ENCODE results near the gene TEX12.
A peak's percentile ranks its signal among the peaks of the same experiment; 100 is the strongest.
"Not testable (repeated sequence)": the region's sequence is repeated elsewhere in the genome, so short reads cannot be mapped to it uniquely, and the experiment has no call there.

TEX12 gene

DNA sequence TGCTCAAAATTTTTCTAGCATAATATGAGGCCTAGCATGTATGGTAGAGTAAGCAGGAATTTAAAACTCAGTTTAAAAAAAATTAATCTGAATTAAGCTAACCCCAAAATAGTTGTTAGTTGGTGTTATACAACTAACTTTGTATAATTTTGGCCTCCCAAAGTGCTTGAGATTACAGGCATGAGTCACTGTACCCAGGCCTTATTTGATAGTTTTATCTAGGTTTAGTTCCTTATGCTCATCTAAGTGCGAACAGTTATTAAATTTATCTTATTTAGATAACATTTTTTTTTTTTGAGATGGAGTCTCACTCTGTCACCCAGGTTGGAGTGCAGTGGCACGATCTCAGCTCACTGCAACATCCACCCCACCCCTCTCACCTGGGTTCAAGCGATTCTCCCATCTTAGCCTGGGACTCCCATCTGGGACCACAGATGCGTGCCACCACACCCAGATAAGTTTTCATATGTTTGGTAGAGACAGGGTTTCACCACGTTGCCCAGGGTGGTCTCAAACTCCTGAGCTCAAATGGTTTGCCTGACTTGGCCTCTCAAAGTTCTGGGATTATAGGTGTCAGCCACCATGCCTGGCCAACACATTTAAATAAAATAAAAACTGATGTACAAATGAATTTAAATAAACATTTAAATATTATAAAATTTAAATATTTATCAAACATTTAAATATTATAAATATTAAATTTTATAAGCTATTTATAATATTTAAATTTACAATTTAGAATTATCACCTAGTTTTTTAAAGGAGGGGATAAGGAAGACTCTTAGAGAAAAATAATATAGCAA lies 10.8 kb upstream of the TEX12 start:
- no peaks in the 10 kb centered on the region for H3K27me3 ChIP-seq (ENCODE audit: control insufficient read depth in 1 of 2, insufficient read depth in 2 of 2, low read length in 2 of 2)
- H3K27ac ChIP-seq (ENCODE audit: low read length), result no peak overlapping the region
- no peak overlapping the region for H3K4me3 ChIP-seq (ENCODE audit: low read length in 2 of 2)
- no peaks in the 10 kb centered on the region for H3K9me3 ChIP-seq (ENCODE audit: control insufficient read depth in 2 of 2, low read length in 2 of 2)
- H3K9ac ChIP-seq (ENCODE audit: low read length in 2 of 2), result no peak overlapping the region
- H3K4me1 ChIP-seq (ENCODE audit: control insufficient read depth, insufficient read depth, low read length), result no peaks in the 10 kb centered on the region
- no peaks in the 10 kb centered on the region for H3K36me3 ChIP-seq (ENCODE audit: control insufficient read depth in 2 of 2, insufficient read depth in 2 of 2, low read length in 2 of 2)

- Histone ChIP-seq H3K4me1 (ENCODE audit: control insufficient read depth, insufficient read depth, low read length) (no peaks in the 10 kb centered on the region), H3K9ac (ENCODE audit: low read length in 2 of 2) (no peak overlapping the region), H3K9me3 (ENCODE audit: control insufficient read depth in 2 of 2, low read length in 2 of 2) (no peaks in the 10 kb centered on the region), H3K4me3 (ENCODE audit: low read length in 2 of 2) (no peak overlapping the region), H3K27ac (ENCODE audit: low read length) (no peak overlapping the region), H3K36me3 (ENCODE audit: control insufficient read depth in 2 of 2, insufficient read depth in 2 of 2, low read length in 2 of 2) (no peaks in the 10 kb centered on the region), H3K27me3 (ENCODE audit: control insufficient read depth in 1 of 2, insufficient read depth in 2 of 2, low read length in 2 of 2) (no peaks in the 10 kb centered on the region)
Measured at GRCh38 chr11:112156956-112157766, 10.0 kb upstream of the TEX12 start.

DNA sequence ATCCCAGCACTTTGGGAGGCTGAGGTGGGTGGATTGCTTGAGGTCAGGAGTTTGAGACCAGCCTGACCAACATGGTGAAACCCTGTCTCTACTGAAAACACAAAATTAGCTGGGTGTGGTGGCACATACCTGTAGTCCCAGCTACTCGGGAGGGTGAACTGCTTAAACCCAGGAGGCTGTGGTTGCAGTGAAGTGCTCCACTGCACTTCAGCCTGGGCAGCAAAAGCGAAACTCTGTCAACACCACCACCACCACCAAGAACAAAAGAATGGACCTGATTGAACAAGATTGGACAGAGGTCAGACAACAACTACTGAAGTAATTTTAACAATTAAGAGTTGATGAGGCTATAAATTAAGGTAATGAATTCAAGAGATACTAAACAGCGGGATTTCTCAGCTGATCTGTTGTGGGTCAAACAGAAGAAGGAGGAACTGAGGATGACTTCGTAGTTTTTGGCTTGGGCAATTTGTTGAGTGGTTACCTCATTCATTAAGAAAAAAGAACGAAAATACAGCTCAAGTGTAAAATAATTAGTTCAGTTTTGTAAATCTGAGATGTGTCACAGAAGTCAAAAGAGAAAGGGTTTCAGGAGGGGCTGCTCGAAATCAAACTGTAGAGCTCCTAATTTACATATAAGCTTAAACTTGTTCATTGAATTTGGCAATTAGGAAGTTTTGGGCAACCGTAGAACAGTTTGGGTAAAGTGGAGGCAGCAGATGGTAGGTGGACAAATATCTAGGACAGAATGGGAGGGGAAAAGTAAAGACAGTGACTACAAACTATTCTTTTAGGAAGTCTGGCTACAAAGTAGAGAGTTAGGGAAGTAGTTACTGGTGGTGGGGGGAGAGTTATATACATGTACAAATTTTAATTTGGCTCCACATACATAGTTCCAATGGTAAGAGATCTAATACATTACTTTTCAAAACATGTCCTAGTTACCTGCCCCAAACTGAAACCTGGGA lies 7.8 kb upstream of the TEX12 start:
- H3K4me3 ChIP-seq (ENCODE audit: low read length in 2 of 2), result no peak overlapping the region
- no peaks in the 10 kb centered on the region for H3K9me3 ChIP-seq (ENCODE audit: control insufficient read depth in 2 of 2, low read length in 2 of 2)
- H3K27me3 ChIP-seq (ENCODE audit: control insufficient read depth in 1 of 2, insufficient read depth in 2 of 2, low read length in 2 of 2), result no peaks in the 10 kb centered on the region
- no peaks in the 10 kb centered on the region for H3K36me3 ChIP-seq (ENCODE audit: control insufficient read depth in 2 of 2, insufficient read depth in 2 of 2, low read length in 2 of 2)
- no peaks in the 10 kb centered on the region for H3K4me1 ChIP-seq (ENCODE audit: control insufficient read depth, insufficient read depth, low read length)
- H3K9ac ChIP-seq (ENCODE audit: low read length in 2 of 2), result no peak overlapping the region
- no peak overlapping the region for H3K27ac ChIP-seq (ENCODE audit: low read length)

DNA sequence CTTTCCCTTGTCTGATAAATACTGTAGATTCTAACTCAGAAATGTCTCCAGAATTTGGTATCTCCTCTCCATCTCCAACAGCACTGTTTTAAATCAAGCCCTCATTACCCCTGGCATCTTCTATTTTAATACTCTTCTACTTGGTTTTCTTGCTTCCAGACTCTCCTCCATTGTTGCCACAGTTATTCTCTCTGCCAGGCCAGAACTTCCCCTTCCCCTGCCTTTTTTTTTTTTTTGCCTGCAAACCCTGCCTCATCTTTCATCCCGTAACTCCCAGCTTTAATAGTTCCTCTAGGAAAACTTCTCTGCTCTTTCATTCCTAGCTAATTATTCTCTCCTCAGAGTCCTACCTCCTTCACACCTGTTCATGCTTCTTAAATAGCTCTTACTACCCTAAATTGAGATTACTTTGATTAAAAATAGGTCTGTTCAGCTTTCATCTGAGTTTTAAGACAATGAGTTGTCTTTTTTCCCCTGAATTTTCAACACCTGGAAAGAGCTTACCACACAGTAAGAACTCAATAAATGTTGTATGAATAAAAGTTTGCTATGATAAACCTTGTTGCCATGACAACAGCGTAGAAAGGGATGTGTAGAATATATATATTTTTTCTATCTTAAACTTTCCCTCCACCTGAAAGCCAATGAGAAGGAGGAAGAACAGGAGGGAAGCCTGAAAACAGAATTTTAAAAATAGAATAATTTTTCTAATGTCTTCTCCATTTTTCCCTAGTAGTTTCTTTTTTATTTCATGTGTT lies 6.9 kb upstream of the TEX12 start:
- H3K27me3 ChIP-seq (ENCODE audit: control insufficient read depth in 1 of 2, insufficient read depth in 2 of 2, low read length in 2 of 2), result no peaks in the 10 kb centered on the region
- H3K27ac ChIP-seq (ENCODE audit: low read length), result no peak overlapping the region
- no peak overlapping the region for H3K4me3 ChIP-seq (ENCODE audit: low read length in 2 of 2)
- H3K36me3 ChIP-seq (ENCODE audit: control insufficient read depth in 2 of 2, insufficient read depth in 2 of 2, low read length in 2 of 2), result no peaks in the 10 kb centered on the region
- no peaks in the 10 kb centered on the region for H3K9me3 ChIP-seq (ENCODE audit: control insufficient read depth in 2 of 2, low read length in 2 of 2)
- H3K4me1 ChIP-seq (ENCODE audit: control insufficient read depth, insufficient read depth, low read length), result no peaks in the 10 kb centered on the region
- no peak overlapping the region for H3K9ac ChIP-seq (ENCODE audit: low read length in 2 of 2)

DNA sequence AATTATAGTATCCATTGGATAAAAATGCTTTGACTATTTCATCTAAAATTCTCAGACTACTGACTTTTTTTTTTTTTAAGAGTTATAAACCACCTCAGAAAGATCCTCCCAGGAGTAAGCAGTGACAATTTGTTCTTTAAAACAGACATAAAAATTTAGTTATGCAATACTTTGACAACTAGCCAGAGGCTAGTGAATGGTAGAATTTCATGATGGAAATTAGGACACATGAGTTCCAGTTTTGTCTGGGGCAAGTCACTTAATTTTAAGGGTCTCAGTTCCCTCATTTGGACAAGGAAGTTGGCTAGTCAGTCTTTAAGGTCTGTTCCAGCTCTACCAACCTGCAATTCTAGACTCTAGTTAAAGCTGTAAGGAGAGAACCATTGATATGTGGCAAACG lies 6.2 kb upstream of the TEX12 start:
- Histone ChIP-seq H3K36me3 (ENCODE audit: control insufficient read depth in 2 of 2, insufficient read depth in 2 of 2, low read length in 2 of 2) (no peaks in the 10 kb centered on the region), H3K27me3 (ENCODE audit: control insufficient read depth in 1 of 2, insufficient read depth in 2 of 2, low read length in 2 of 2) (no peaks in the 10 kb centered on the region), H3K27ac (ENCODE audit: low read length) (no peak overlapping the region), H3K9me3 (ENCODE audit: control insufficient read depth in 2 of 2, low read length in 2 of 2) (no peaks in the 10 kb centered on the region), H3K4me3 (ENCODE audit: low read length in 2 of 2) (no peak overlapping the region), H3K4me1 (ENCODE audit: control insufficient read depth, insufficient read depth, low read length) (no peaks in the 10 kb centered on the region), H3K9ac (ENCODE audit: low read length in 2 of 2) (no peak overlapping the region)

- not testable (repeated sequence) for H3K9me3 ChIP-seq (ENCODE audit: control insufficient read depth in 2 of 2, low read length in 2 of 2); H3K36me3 ChIP-seq (ENCODE audit: control insufficient read depth in 2 of 2, insufficient read depth in 2 of 2, low read length in 2 of 2); H3K27ac ChIP-seq (ENCODE audit: low read length); H3K4me3 ChIP-seq (ENCODE audit: low read length in 2 of 2); H3K4me1 ChIP-seq (ENCODE audit: control insufficient read depth, insufficient read depth, low read length); H3K27me3 ChIP-seq (ENCODE audit: control insufficient read depth in 1 of 2, insufficient read depth in 2 of 2, low read length in 2 of 2); H3K9ac ChIP-seq (ENCODE audit: low read length in 2 of 2)
Measured at GRCh38 chr11:112162200-112162599, 5.0 kb upstream of the TEX12 start.

DNA sequence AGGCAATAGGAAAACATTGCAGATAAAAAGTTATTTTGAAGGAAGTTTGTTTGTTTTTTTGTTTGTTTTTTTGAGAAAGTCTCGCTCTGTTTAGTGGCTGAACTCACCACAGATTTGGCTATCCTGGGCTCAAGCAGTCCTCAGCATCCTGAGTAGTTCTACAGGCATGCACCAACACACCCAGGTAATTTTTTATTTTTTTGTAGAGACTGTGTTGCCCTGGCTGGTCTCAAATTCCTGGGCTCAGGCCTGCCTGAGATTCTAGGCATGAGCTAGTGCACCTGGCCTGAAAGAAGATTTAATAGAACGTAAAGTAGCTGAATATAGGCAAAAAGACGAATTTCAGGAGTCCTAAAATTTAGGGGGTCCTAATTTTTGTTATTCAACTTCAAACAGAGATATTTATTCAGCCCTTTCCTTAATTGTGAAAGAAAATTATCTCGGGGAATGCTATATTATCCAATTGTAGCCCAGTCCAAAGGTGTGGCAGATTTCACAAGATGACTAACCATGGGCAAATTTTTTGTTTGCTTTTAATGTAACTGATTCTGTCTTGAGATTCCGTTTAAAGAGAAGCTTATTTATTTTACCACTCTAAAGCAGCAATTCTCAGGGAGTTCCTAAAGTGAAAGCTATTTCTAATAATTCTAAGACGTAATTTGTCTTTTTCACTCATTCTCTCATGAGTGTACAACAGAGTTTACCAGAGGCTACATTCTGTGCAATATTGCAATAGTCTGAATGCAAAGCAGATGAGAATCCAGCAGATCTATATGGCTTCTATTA lies 4.2 kb upstream of the TEX12 start:
- H3K27ac ChIP-seq (ENCODE audit: low read length), result no peak overlapping the region
- no peaks in the 10 kb centered on the region for H3K4me1 ChIP-seq (ENCODE audit: control insufficient read depth, insufficient read depth, low read length)
- H3K27me3 ChIP-seq (ENCODE audit: control insufficient read depth in 1 of 2, insufficient read depth in 2 of 2, low read length in 2 of 2), result no peaks in the 10 kb centered on the region
- no peaks in the 10 kb centered on the region for H3K36me3 ChIP-seq (ENCODE audit: control insufficient read depth in 2 of 2, insufficient read depth in 2 of 2, low read length in 2 of 2)
- H3K4me3 ChIP-seq (ENCODE audit: low read length in 2 of 2), result no peak overlapping the region
- no peaks in the 10 kb centered on the region for H3K9me3 ChIP-seq (ENCODE audit: control insufficient read depth in 2 of 2, low read length in 2 of 2)
- H3K9ac ChIP-seq (ENCODE audit: low read length in 2 of 2), result no peak overlapping the region

DNA sequence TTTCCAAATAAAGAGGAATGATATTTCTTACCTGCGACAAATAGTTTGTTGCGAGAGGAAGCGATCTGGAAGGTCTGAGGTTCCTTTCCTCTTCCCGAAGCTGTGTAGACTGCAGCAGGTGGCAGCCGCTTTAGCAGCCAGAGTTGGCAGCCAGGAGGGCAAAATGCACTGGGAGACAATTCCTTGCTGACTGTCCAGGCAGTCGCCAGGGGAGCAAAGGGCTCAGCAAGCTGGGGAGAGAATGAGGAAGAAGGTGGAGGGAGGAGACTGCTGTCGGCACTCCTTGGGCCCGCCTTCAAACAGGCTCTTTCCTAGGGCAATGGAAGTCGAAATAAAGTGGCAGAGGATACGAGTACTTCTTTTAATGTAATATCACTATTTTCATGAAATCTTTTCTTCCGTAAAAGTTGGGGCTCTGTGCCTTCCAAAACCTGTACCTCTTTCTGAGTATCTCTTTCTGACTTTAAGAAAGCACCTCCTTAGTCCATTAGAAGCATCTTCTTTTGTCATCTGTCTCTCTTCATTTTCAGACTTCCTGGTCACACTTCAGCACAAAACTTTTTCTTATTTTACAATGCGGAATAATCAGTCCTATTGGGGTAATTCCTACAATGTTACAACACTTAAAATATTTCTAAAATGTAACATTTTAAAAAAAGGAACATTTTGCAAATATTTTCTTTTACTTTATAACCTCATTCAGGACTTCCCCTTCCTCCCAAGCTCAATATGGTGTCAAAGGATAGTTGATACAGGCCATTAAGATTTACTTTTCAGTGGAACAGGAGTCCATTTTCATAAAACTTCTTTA lies 3.1 kb upstream of the TEX12 start, which contains the start of gene IL18:
TSS of gene IL18 (minus strand) at position 220 of the 811 bp plus-strand sequence. CDS start 9,041 bp downstream, outside the sequence.
- no peaks in the 10 kb centered on the region for H3K36me3 ChIP-seq (ENCODE audit: control insufficient read depth in 2 of 2, insufficient read depth in 2 of 2, low read length in 2 of 2)
- no peak within 1 kb of the TSS for H3K27ac ChIP-seq (ENCODE audit: low read length)
- peak within 1 kb of the TSS in 1 of 2 donors; percentile 16 for H3K4me3 ChIP-seq (ENCODE audit: low read length in 2 of 2)
- H3K27me3 ChIP-seq (ENCODE audit: control insufficient read depth in 1 of 2, insufficient read depth in 2 of 2, low read length in 2 of 2), result no peaks in the 10 kb centered on the region
- H3K9ac ChIP-seq (ENCODE audit: low read length in 2 of 2), result no peak within 1 kb of the TSS
- no peaks in the 10 kb centered on the region for H3K9me3 ChIP-seq (ENCODE audit: control insufficient read depth in 2 of 2, low read length in 2 of 2)
- H3K4me1 ChIP-seq (ENCODE audit: control insufficient read depth, insufficient read depth, low read length), result no peaks in the 10 kb centered on the region

DNA sequence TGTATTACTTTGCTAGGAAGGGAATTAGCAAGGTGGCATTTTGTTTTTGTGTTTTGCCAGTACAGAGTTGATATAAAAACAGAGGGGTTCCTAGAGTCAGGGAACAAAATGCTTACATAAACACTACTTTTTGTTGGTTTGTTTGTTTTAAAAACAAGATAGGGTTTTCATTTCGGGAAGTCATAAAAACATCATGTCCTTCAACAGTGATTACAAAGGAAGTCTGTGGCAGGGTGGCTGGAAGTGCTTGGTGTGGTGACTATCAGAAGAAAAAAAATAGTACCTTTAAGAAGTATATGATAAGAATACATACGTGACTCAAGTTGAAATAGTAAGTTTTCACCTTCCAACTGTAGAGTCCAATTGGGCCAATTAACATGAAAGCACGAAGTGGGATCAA lies 2.1 kb upstream of the TEX12 start:
- Histone ChIP-seq H3K27ac (ENCODE audit: low read length) (no peak overlapping the region), H3K4me3 (ENCODE audit: low read length in 2 of 2) (no peak overlapping the region), H3K4me1 (ENCODE audit: control insufficient read depth, insufficient read depth, low read length) (no peaks in the 10 kb centered on the region), H3K36me3 (ENCODE audit: control insufficient read depth in 2 of 2, insufficient read depth in 2 of 2, low read length in 2 of 2) (no peaks in the 10 kb centered on the region), H3K9me3 (ENCODE audit: control insufficient read depth in 2 of 2, low read length in 2 of 2) (no peaks in the 10 kb centered on the region), H3K9ac (ENCODE audit: low read length in 2 of 2) (no peak overlapping the region), H3K27me3 (ENCODE audit: control insufficient read depth in 1 of 2, insufficient read depth in 2 of 2, low read length in 2 of 2) (no peaks in the 10 kb centered on the region)
